WERI-Rb-1 (cell line): ENCODE data around the gene KIAA1217.

Source experiments
- DNase-seq: peaks from one replicate; pipeline ENCODE4 v3.0.0-alpha.2; 2020
- H3K27ac ChIP-seq: fragments of 250-450 bp; sonication (Bioruptor Pico); 2 replicates; pipeline ENCODE4 v1.5.1; 2020; ENCODE audit warnings: mild to moderate bottlenecking, moderate library complexity
- H3K27me3 ChIP-seq: fragments of 250-450 bp; sonication (Bioruptor Pico); 2 replicates; pipeline ENCODE4 v1.5.1; 2021; ENCODE audit warnings: mild to moderate bottlenecking, low read depth, moderate library complexity; ENCODE audit not compliant: insufficient read depth, severe bottlenecking
- H3K36me3 ChIP-seq: fragments of 250-450 bp; sonication (Bioruptor Pico); 2 replicates; pipeline ENCODE4 v1.5.1; 2020; ENCODE audit warnings: mild to moderate bottlenecking, moderate library complexity
- H3K4me3 ChIP-seq: 2 replicates; pipeline ENCODE4 v1.5.1; 2011; ENCODE audit warnings: low read depth, mild to moderate bottlenecking, control low read depth, low read length
- H3K9me3 ChIP-seq: fragments of 250-450 bp; sonication (Bioruptor Pico); 2 replicates; pipeline ENCODE4 v1.5.1; 2021; ENCODE audit warnings: mild to moderate bottlenecking, moderate library complexity; ENCODE audit not compliant: severe bottlenecking
- TF ChIP-seq, protein P1 (sequence below): IDR thresholded peaks from 2 replicates; pipeline ENCODE4 v1.5.1; 2011; ENCODE audit warnings: low read depth, mild to moderate bottlenecking, control low read depth, inconsistent platforms, low read length

The KIAA1217 gene

DNA sequence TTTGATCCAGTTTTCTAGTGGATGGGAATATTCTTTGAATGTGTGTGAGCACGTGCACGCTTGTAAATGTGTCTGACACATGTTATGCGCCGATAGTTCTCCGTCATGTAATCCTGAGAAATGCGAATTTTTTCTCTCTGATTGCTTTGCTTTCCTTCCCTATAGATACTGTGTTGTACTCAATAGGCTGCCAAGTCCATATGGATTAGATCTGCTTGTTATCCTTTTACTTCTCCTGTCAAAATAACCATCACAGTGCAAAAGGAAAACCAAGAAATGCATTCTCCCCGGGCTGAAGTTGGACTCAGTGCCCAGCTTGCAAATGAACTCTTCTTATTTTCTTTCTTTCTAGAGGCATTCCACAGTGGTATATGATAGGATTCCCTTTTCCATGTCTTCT, 131.9 kb downstream of the KIAA1217 start:
- no peak overlapping the region for H3K27ac ChIP-seq
- no peak for DNase-seq

DNA sequence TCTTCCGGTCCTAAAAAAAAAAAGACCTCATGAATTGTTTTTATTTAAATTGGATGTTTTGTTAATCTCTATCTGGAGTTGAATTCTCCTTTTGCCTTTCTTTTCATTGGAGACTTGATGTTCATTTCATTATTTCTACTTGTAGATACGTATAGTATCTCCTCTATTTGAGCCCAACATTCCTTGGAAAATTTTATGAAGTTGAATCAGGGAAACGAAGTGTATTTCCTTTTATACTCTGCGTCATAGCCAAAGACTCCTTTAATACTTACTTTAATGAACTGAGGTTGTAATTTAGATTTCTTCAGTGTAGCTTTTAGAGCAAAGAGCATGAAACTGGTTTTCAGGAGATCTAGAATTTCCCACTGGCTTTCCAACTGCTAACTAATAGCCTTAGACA, 132.4 kb downstream of the KIAA1217 start:
- TF ChIP-seq, protein P1, sequence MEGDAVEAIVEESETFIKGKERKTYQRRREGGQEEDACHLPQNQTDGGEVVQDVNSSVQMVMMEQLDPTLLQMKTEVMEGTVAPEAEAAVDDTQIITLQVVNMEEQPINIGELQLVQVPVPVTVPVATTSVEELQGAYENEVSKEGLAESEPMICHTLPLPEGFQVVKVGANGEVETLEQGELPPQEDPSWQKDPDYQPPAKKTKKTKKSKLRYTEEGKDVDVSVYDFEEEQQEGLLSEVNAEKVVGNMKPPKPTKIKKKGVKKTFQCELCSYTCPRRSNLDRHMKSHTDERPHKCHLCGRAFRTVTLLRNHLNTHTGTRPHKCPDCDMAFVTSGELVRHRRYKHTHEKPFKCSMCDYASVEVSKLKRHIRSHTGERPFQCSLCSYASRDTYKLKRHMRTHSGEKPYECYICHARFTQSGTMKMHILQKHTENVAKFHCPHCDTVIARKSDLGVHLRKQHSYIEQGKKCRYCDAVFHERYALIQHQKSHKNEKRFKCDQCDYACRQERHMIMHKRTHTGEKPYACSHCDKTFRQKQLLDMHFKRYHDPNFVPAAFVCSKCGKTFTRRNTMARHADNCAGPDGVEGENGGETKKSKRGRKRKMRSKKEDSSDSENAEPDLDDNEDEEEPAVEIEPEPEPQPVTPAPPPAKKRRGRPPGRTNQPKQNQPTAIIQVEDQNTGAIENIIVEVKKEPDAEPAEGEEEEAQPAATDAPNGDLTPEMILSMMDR, result no peak
- Histone ChIP-seq H3K36me3 (no peaks in the 10 kb centered on the region), H3K4me3 (no peak overlapping the region), H3K27ac (no peak overlapping the region), H3K27me3 (no peaks in the 10 kb centered on the region), H3K9me3 (no peaks in the 10 kb centered on the region)
- DNase-seq, result no peak

More for the DNA sequence above, 131.9 kb downstream of the KIAA1217 start:
- TF ChIP-seq, protein P1, result no peak
- Histone ChIP-seq H3K4me3 (no peak overlapping the region), H3K9me3 (no peaks in the 10 kb centered on the region), H3K36me3 (no peaks in the 10 kb centered on the region), H3K27me3 (no peaks in the 10 kb centered on the region)

DNA sequence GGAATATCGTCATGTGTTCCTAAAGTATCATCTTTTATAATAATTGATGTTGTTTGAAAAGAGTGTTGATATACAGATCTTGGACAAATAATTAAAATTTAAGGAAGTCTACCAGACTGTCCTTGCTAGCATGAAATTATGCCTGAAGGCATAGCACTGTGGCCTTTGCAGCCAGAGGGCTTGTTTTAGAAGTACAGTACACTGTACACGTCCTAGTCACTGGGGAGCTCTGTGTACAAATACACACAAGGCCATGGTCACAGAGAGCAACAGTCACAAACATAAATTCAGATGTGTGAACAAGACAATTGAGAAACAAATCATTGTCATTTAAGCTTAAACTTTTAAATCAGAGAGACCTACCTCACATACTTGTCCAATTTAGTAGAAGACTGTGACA, 133.0 kb downstream of the KIAA1217 start:
- H3K9me3 ChIP-seq, result no peaks in the 10 kb centered on the region
- no peak overlapping the region for H3K4me3 ChIP-seq
- no peaks in the 10 kb centered on the region for H3K27me3 ChIP-seq
- TF ChIP-seq, protein P1, result no peak
- no peak overlapping the region for H3K27ac ChIP-seq
- DNase-seq, result no peak
- H3K36me3 ChIP-seq, result no peaks in the 10 kb centered on the region

DNA sequence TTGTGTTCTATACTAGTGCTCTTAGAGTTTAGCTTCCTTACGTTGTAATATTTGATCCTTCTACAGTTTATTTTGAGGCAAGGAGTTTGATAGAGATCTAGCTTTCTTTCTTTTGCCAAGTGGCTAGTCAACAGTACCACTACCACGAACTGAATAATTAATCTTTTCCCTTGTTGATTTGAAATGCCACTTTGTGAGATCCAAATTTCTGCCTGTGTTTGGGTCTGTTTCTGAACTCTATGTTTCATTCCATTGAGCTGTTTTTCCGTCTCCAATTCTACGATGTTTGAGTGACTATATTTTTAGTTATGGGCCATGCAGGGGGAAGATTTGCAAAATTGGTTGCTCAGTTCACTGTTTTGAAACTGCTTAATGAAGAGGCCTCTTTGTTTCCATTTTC, 134.7 kb downstream of the KIAA1217 start:
- TF ChIP-seq, protein P1, result no peak
- no peak for DNase-seq
- Histone ChIP-seq H3K27me3 (no peaks in the 10 kb centered on the region), H3K9me3 (no peaks in the 10 kb centered on the region), H3K4me3 (no peak overlapping the region), H3K36me3 (no peaks in the 10 kb centered on the region), H3K27ac (no peak overlapping the region)

DNA sequence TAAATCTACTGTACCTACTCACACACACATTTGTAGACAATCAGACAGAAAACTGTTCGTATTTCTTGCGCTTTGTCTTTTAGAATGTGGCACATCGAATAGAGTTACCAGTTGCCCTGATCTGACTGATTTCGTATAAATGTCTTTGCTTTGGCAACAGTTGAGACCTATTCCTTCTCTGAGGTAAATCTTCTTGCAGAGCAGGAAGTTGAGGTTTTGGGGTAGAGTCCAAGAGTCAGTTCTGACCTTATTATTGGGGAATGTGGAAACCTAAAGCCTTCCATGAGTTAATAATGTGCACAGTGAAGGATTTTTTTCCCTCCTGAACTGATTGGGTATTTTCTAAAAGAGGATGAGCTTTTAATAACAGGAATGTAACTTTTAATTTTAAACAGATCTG, 135.3 kb downstream of the KIAA1217 start:
- H3K4me3 ChIP-seq, result no peak overlapping the region
- H3K27ac ChIP-seq, result peak overlapping the region; percentile 6; the same call in 1 of the 2 replicates
- H3K36me3 ChIP-seq, result no peaks in the 10 kb centered on the region
- TF ChIP-seq, protein P1, result no peak
- no peaks in the 10 kb centered on the region for H3K9me3 ChIP-seq
- DNase-seq, result no peak
- H3K27me3 ChIP-seq, result no peaks in the 10 kb centered on the region

DNA sequence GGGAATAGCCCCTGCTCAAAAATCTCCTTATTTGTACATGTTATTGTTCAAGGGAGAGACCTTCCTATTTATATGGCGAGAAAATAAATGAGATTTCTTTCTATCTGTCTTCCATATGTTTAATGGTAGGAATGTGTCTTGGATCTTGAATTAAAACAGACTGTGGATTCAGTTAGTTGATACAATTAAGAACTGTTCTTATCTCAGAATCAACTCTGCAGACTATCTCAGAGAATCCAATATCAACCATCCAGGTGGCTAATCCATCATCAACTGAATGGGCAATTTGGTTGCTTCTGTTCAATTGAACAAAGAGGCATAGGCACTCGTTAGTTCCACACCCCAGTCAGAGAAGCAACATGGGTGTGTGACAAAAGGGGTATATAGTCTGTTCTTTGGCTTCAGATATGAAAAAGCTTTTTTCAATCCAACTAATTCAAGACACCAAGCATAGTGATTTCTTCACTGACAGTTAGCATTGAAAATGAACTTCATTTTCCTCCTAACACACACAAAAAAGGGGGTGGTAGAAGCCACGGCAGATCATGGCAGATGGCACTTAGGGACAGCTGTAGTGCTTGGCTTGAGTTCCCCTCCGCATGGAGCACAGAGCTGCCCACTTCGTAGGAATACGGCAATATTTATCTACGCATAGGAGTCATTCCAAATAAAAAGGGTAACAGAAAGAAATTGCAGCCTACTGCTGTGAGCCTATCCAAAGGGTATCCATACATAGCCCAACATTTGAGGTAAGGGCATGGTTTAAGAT, 135.9 kb downstream of the KIAA1217 start:
- no peaks in the 10 kb centered on the region for H3K9me3 ChIP-seq
- no peaks in the 10 kb centered on the region for H3K27me3 ChIP-seq
- H3K4me3 ChIP-seq, result no peak overlapping the region
- H3K36me3 ChIP-seq, result no peaks in the 10 kb centered on the region
- TF ChIP-seq, protein P1, result no peak
- H3K27ac ChIP-seq, result peak overlapping the region; percentile 6; the same call in 1 of the 2 replicates
- DNase-seq, result no peak
